ENCODE data around the gene CTNNA2.

DNA sequence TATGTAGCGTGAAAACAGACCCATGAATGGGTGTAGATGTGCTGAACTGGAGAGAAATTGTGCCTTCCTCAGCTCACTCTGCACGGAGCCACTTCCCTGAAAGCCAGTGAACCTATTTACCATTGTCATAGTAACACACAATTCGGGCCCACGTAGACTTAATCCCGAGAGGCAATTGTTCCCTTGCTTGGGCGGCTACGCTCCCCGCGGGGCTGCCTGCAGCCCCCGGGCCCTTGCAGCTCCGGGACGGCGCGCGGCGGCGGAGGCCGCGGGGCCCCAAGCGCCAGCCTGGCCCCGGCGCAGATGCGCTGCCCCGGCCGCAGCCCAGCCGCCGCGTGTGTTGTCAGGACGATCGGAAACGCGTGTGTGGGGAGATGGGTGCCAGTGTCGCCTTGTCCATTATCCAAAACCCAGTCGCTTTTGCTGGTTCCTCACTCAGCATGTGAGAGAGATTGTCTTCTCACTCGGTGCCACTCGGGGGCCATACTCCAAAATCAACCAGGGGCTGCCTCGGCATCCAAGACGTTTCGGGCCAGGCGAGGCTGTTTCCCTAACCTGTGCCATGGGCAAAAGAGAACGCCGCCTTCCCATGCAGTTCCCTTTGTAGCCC is 809.6 kb downstream of the CTNNA2 start:
- no peak for TF ChIP-seq ZNF347 (CRISPR knock-in tag; IDR thresholded peaks at IDR 0.05; ENCODE audit: low read depth)
- TF ChIP-seq, protein P1, sequence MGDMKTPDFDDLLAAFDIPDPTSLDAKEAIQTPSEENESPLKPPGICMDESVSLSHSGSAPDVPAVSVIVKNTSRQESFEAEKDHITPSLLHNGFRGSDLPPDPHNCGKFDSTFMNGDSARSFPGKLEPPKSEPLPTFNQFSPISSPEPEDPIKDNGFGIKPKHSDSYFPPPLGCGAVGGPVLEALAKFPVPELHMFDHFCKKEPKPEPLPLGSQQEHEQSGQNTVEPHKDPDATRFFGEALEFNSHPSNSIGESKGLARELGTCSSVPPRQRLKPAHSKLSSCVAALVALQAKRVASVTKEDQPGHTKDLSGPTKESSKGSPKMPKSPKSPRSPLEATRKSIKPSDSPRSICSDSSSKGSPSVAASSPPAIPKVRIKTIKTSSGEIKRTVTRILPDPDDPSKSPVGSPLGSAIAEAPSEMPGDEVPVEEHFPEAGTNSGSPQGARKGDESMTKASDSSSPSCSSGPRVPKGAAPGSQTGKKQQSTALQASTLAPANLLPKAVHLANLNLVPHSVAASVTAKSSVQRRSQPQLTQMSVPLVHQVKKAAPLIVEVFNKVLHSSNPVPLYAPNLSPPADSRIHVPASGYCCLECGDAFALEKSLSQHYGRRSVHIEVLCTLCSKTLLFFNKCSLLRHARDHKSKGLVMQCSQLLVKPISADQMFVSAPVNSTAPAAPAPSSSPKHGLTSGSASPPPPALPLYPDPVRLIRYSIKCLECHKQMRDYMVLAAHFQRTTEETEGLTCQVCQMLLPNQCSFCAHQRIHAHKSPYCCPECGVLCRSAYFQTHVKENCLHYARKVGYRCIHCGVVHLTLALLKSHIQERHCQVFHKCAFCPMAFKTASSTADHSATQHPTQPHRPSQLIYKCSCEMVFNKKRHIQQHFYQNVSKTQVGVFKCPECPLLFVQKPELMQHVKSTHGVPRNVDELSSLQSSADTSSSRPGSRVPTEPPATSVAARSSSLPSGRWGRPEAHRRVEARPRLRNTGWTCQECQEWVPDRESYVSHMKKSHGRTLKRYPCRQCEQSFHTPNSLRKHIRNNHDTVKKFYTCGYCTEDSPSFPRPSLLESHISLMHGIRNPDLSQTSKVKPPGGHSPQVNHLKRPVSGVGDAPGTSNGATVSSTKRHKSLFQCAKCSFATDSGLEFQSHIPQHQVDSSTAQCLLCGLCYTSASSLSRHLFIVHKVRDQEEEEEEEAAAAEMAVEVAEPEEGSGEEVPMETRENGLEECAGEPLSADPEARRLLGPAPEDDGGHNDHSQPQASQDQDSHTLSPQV (IDR thresholded peaks at IDR 0.05) = no peak
- TF ChIP-seq FOS (IDR thresholded peaks at IDR 0.05; ENCODE audit: extremely low read depth, insufficient read length) = no peak
- TF ChIP-seq MTA1 (IDR thresholded peaks at IDR 0.05; ENCODE audit: borderline replicate concordance) = no peak
- TF ChIP-seq MNT (conservative IDR thresholded peaks at IDR 0.05) = no peak
- TF ChIP-seq MTA2 (IDR thresholded peaks at IDR 0.05; ENCODE audit: low read depth) = no peak
- TF ChIP-seq CTCF (IDR thresholded peaks at IDR 0.05 in 2 of 3, conservative IDR thresholded peaks at IDR 0.05 in 1 of 3; ENCODE audit: insufficient read depth in 2 of 3, low read depth in 1 of 3, low read length in 3 of 3) = no peak
- TF ChIP-seq KLF10 (CRISPR knock-in tag; IDR thresholded peaks at IDR 0.05) = no peak

Data from K562 (cell line).